K562 (cell line): Measurements from ENCODE around the gene OTULIN. TPM values are rescaled to one million over a fixed set of nuclear protein-coding genes. Genes with fewer than 3 reads are reported as not detected.

Experiments
- ATAC-seq: fragments of 200-7000 bp; cut with Tn5 transposase; 3 replicates; pipeline ENCODE4 v1.9.1; 2020; ENCODE audit warnings: moderate library complexity
- BruUV-seq: library from RNA; stranded (reverse); fragments of 400-500 nt; replicated peaks from 2 replicates; lab custom pipeline; 2021; lab: Mats Ljungman, UMichigan
- CTCF ChIA-PET: fragments of 300-600 bp; formaldehyde crosslinking; extraction: SDS; loops from one replicate; lab custom pipeline; 2021; ENCODE audit warnings: low intra/inter-chr PET ratio; lab: Yijun Ruan, JAX
- POLR2A ChIA-PET: fragments of 300-600, 350-650 bp; sonication (Branson Sonifier 250); formaldehyde crosslinking; extraction: SDS; loops from one replicate; lab custom pipeline; 2021; ENCODE audit warnings: antibody characterized with exemption, inconsistent platforms; lab: Yijun Ruan, JAX
- DNase-seq, 4 experiments: peaks; one replicate each; pipeline versions ENCODE4 v3.0.0 to v3.0.0-alpha.2; 2011 to 2018; ENCODE audit warnings: low spot score in 3 of 4, mixed read lengths in 3 of 4; ENCODE audit errors: extremely low read depth in 1 of 4
- FAIRE-seq: peaks from 2 replicates; lab custom pipeline; 2011; peaks lifted over from hg19 to GRCh38; lab: Jason Lieb, UNC
- H2AFZ ChIP-seq: 2 replicates; pipeline ENCODE4 v1.6.0; 2011; ENCODE audit warnings: low read depth, low read length, control low read depth, inconsistent platforms
- H3K27ac ChIP-seq: fragments of 200-600 bp; 3 replicates; pipeline ENCODE4 v1.8.0; 2011; ENCODE audit warnings: low read depth, mild to moderate bottlenecking, control low read depth, inconsistent platforms, low read length, moderate library complexity, mixed read lengths; ENCODE audit errors: extremely low read depth
- H3K27me3 ChIP-seq, 2 experiments: fragments of 300-600 bp in 1 of 2; 2 replicates in 1 of 2; 3 replicates in 1 of 2; pipeline versions ENCODE4 v1.6.0 to v1.8.0; 2011; ENCODE audit warnings: inconsistent platforms in 2 of 2, low read length in 2 of 2, mild to moderate bottlenecking in 1 of 2, mixed read lengths in 1 of 2, moderate library complexity in 1 of 2; ENCODE audit not compliant: control insufficient read depth in 2 of 2, insufficient read depth in 2 of 2
- H3K36me3 ChIP-seq: fragments of 300-600 bp; 3 replicates; pipeline ENCODE4 v1.8.0; 2011; ENCODE audit warnings: mild to moderate bottlenecking, low read length, inconsistent platforms; ENCODE audit not compliant: control insufficient read depth, insufficient read depth
- H3K4me1 ChIP-seq, 2 experiments: fragments of 200-600 bp in 1 of 2; replicated peaks in 1 of 2; 2 replicates in 1 of 2; 3 replicates in 1 of 2; pipeline versions ENCODE4 v1.5.1 to v1.8.0; 2011; ENCODE audit warnings: inconsistent platforms in 2 of 2, low read length in 2 of 2, mild to moderate bottlenecking in 1 of 2, mixed read lengths in 1 of 2, moderate library complexity in 1 of 2; ENCODE audit not compliant: control insufficient read depth in 2 of 2, insufficient read depth in 2 of 2
- H3K4me2 ChIP-seq: 2 replicates; pipeline ENCODE4 v1.6.1; 2011; ENCODE audit warnings: low read length, control low read depth, inconsistent platforms, mixed read lengths; ENCODE audit not compliant: insufficient read depth
- H3K4me3 ChIP-seq: fragments of 200-600 bp; sonication (generic), shearing (Covaris generic); 2 replicates; pipeline ENCODE4 v1.5.1; 2016; ENCODE audit warnings: control low read depth, inconsistent platforms
- H3K79me2 ChIP-seq: fragments of 200-600 bp; 3 replicates; pipeline ENCODE4 v1.8.0; 2011; ENCODE audit warnings: low read length, inconsistent platforms; ENCODE audit not compliant: control insufficient read depth, insufficient read depth
- H3K9ac ChIP-seq, 2 experiments: 2 replicates each; pipeline versions ENCODE4 v1.6.0 to v1.6.1; 2011; ENCODE audit warnings: low read depth in 2 of 2, low read length in 2 of 2, control low read depth in 1 of 2, inconsistent platforms in 1 of 2, mild to moderate bottlenecking in 1 of 2, mixed read lengths in 1 of 2; ENCODE audit not compliant: insufficient read depth in 1 of 2
- H3K9me1 ChIP-seq: one replicate; pipeline ENCODE4 v1.6.0; 2011; ENCODE audit warnings: inconsistent platforms, mild to moderate bottlenecking, low read length, moderate library complexity; ENCODE audit not compliant: control insufficient read depth, insufficient read depth
- H3K9me3 ChIP-seq: replicated peaks from 2 replicates; pipeline ENCODE4 v1.5.1; 2011; ENCODE audit warnings: low read depth, low read length, inconsistent platforms; ENCODE audit not compliant: control insufficient read depth, insufficient read depth
- H4K20me1 ChIP-seq: replicated peaks from 2 replicates; pipeline ENCODE4 v1.6.1; 2011; ENCODE audit warnings: low read length, inconsistent platforms, mixed read lengths; ENCODE audit not compliant: control insufficient read depth, insufficient read depth
- CC2D1A ChIP-seq: fragments of 450-650 bp; IDR thresholded peaks from 2 replicates; pipeline ENCODE4 v1.6.1; 2017; ENCODE audit warnings: mild to moderate bottlenecking
- CREB1 ChIP-seq, 2 experiments: sonication (generic) in 1 of 2; formaldehyde crosslinking in 1 of 2; IDR thresholded peaks; 2 replicates each; pipeline versions ENCODE4 v1.6.1 to v1.8.0; 2012 to 2022; ENCODE audit warnings: inconsistent platforms in 1 of 2, mild to moderate bottlenecking in 1 of 2, missing genetic modification reagents in 1 of 2, moderate library complexity in 1 of 2
- KLF1 ChIP-seq: fragments of 450-650 bp; IDR thresholded peaks from 2 replicates; pipeline ENCODE4 v1.6.1; 2016; ENCODE audit warnings: missing genetic modification characterization, missing compliant biosample characterization
- NBN ChIP-seq: fragments of 450-650 bp; IDR thresholded peaks from 2 replicates; pipeline ENCODE4 v1.6.1; 2016; ENCODE audit warnings: low read depth, mild to moderate bottlenecking
- PRDM10 ChIP-seq: fragments of 450-650 bp; IDR thresholded peaks from 2 replicates; pipeline ENCODE4 v1.6.1; 2018; ENCODE audit not compliant: partially characterized antibody
- RAD51 ChIP-seq: fragments of 450-650 bp; IDR thresholded peaks from 2 replicates; pipeline ENCODE4 v1.7.1; 2016; ENCODE audit warnings: low read depth, mild to moderate bottlenecking, borderline replicate concordance
- SAP30 ChIP-seq: fragments of 200-600 bp; sonication (generic); IDR thresholded peaks from 2 replicates; pipeline ENCODE4 v1.6.1; 2012; ENCODE audit warnings: borderline replicate concordance, low read depth, mild to moderate bottlenecking, moderate library complexity, low read length, control low read depth, inconsistent platforms; ENCODE audit not compliant: insufficient read depth, poor library complexity, severe bottlenecking
- STAT5B ChIP-seq: fragments of 250-450 bp; sonication (Bioruptor Pico); IDR thresholded peaks from 2 replicates; pipeline ENCODE4 v1.8.0; 2021; ENCODE audit warnings: mild to moderate bottlenecking, inconsistent platforms
- THAP7 ChIP-seq: fragments of 250-450 bp; sonication (Bioruptor Pico); IDR thresholded peaks from 2 replicates; pipeline ENCODE4 v1.5.0; 2021
- ZBED1 ChIP-seq: IDR thresholded peaks from 2 replicates; pipeline ENCODE4 v1.6.1; 2014
- ZBTB8A ChIP-seq: fragments of 450-650 bp; IDR thresholded peaks from 2 replicates; pipeline ENCODE4 v1.6.1; 2018; ENCODE audit warnings: mild to moderate bottlenecking, moderate library complexity; ENCODE audit not compliant: partially characterized antibody
- ZNF197 ChIP-seq: fragments of 200-800 bp; sonication (Bioruptor generic); IDR thresholded peaks from 2 replicates; pipeline ENCODE4 v1.6.1; 2016; ENCODE audit warnings: low read depth, missing genetic modification characterization, missing compliant biosample characterization
- ZNF449 ChIP-seq: fragments of 250-450 bp; sonication (Bioruptor Pico); IDR thresholded peaks from 2 replicates; pipeline ENCODE4 v1.8.0; 2022; ENCODE audit warnings: moderate library complexity, mild to moderate bottlenecking, inconsistent platforms
- ZNF644 ChIP-seq: fragments of 200-800 bp; sonication (Bioruptor generic); IDR thresholded peaks from 2 replicates; pipeline ENCODE4 v1.6.1; 2016; ENCODE audit warnings: low read depth, missing genetic modification characterization, missing compliant biosample characterization
- WGBS: fragments of 100-300 bp; shearing (Covaris generic); methylation state at CpG from one replicate; pipeline ENCODE4 v1.1.6; 2016; ENCODE audit warnings: low coverage, mixed read lengths; ENCODE audit not compliant: insufficient coverage; ENCODE audit errors: missing lambda C conversion rate; 5-methylcytosine and 5-hydroxymethylcytosine counted together
- in situ Hi-C: fragments of 300-500 bp; cut with MboI; formaldehyde crosslinking; loops from 4 replicates; pipeline ENCODE4 v1.15.0; 2018; ENCODE audit warnings: inconsistent platforms, mixed read lengths
- intact Hi-C: fragments of 100-400 bp; cut with micrococcal nuclease; formaldehyde crosslinking; loops from 2 replicates; pipeline ENCODE4 v1.14.2; 2022
- polyA plus RNA-seq, 8 experiments: library from polyadenylated mRNA; depleted of rRNA in 4 of 8; stranded (reverse) in 5 of 8; unstranded in 3 of 8; fragments of >200 nt; fragmentation: Nextera tagmentation in 2 of 8; fragmentation: Illumina TruSeq in 1 of 8; extraction: Ambion mirVana in 2 of 8; extraction: Trizol in 1 of 8; gene quantifications; 2 replicates each; pipeline versions ENCODE4 v1.2.1 to v1.2.3, GENCODE V29; 2011 to 2014; ENCODE audit warnings: inconsistent platforms in 1 of 8, missing spikeins in 1 of 8
- total RNA-seq, 7 experiments: library from RNA; depleted of rRNA in 6 of 7; stranded (reverse); fragments of >200 nt in 6 of 7; fragmentation: Illumina TruSeq in 2 of 7; extraction: Trizol in 2 of 7; gene quantifications; 2 replicates each; pipeline versions ENCODE4 v1.2.1 to v1.2.3, GENCODE V29; 2011 to 2021; ENCODE audit warnings: low replicate concordance in 1 of 7

OTULIN gene
- total and polyA plus RNA-seq, 9 of the 15 experiments (the other 6 are each of a cell fraction or from before 2014, with no cell fraction given), result 3.3 to 33.6 (median 20.1) TPM

- TF ChIP-seq ZNF197 (CRISPR knock-in tag), result no peak
- no peak for TF ChIP-seq SAP30
- no peak for TF ChIP-seq ZBTB8A
- TF ChIP-seq CC2D1A, result no peak
Observed at GRCh38 chr5:14681236-14681752, 16.8 kb downstream of the OTULIN start (continued).

- in situ Hi-C loops, result no loop called here
- TF ChIP-seq CREB1 (IDR thresholded peaks at IDR 0.05), result no peak
- TF ChIP-seq CREB1 (CRISPR knock-in tag; IDR thresholded peaks at IDR 0.05), result no peak
- TF ChIP-seq RAD51, result no peak
- TF ChIP-seq KLF1, result no peak
- TF ChIP-seq NBN, result no peak
- TF ChIP-seq THAP7, result no peak
- no peak for TF ChIP-seq ZNF449 (CRISPR knock-in tag)
- TF ChIP-seq ZNF644, result no peak
- TF ChIP-seq ZBED1, result no peak
- TF ChIP-seq STAT5B, result no peak
- no peak for TF ChIP-seq PRDM10
Observed at GRCh38 chr5:14683906-14684455, 19.5 kb downstream of the OTULIN start.

More at GRCh38 chr5:14683906-14684455, 19.5 kb downstream of the OTULIN start:
- Histone ChIP-seq H3K79me2 (peaks cover 2% of the 10 kb centered on the region; the same call in 2 of the 3 replicates), H3K27me3 (no peaks in the 10 kb centered on the region), H3K4me3 (no peak overlapping the region), H3K27ac (no peak overlapping the region), H2AFZ (no peak overlapping the region), H3K9me1 (no peaks in the 10 kb centered on the region), H3K9me3 (no peaks in the 10 kb centered on the region), H3K36me3 (peaks cover 89% of the 10 kb centered on the region), H3K9ac (no peak overlapping the region), H3K4me2 (no peak overlapping the region), H4K20me1 (no peaks in the 10 kb centered on the region), H3K4me1 (no peaks in the 10 kb centered on the region)
- POLR2A ChIA-PET, result interaction anchor here (0.5 kb wide), 1 partner anchor 1018 kb away, joined by 3 read pairs; no protein-coding TSS in a partner anchor
- BruUV-seq, result no TSS peak
- WGBS, result 66% methylated on average over 4 of the region's 4 CpGs
- intact Hi-C loops, result no loop called here
- DNase-seq (no peak), ATAC-seq (no peak), FAIRE-seq (no peak)
- CTCF ChIA-PET, result no interaction called here
